ENCODE measurements around the gene MRS2. TPM values are rescaled to one million over a fixed set of nuclear protein-coding genes. Genes with fewer than 3 reads are reported as not detected.

MRS2 gene
- total RNA-seq, 1 donor from 2014 or later: 15.2 TPM

Other genes starting within 250 kb of the MRS2 start
- not detected for gene DCDC2, start 44.9 kb upstream of the MRS2 start, total RNA-seq
- gene GPLD1, start 86.6 kb downstream of the MRS2 start, total RNA-seq: 1.4 TPM
- 13.4 TPM for gene ALDH5A1, start 92.0 kb downstream of the MRS2 start, total RNA-seq
- not detected for gene KIAA0319, start 243.3 kb downstream of the MRS2 start, total RNA-seq